PC-9 (cell line): Measurements from ENCODE around the gene AFG1L. TPM values are rescaled to one million over a fixed set of nuclear protein-coding genes. Genes with fewer than 3 reads are reported as not detected.
"Not testable (repeated sequence)": the region's sequence is repeated elsewhere in the genome, so short reads cannot be mapped to it uniquely, and the experiment has no call there.

Experiments
- Bru-seq: library from RNA; stranded (reverse); fragments of 400-500 nt; gene quantifications from one replicate; lab custom pipeline; 2021; lab: Mats Ljungman, UMichigan
- BruChase-seq, 2 experiments: library from RNA; stranded (reverse); fragments of 400-500 nt; gene quantifications; one replicate each; lab custom pipeline; 2021; lab: Mats Ljungman, UMichigan
- BruUV-seq: library from RNA; stranded (reverse); fragments of 400-500 nt; replicated peaks from 2 replicates; lab custom pipeline; 2021; lab: Mats Ljungman, UMichigan
- CTCF ChIA-PET: fragments of 300-600 bp; sonication (Branson Sonifier 250); formaldehyde crosslinking; loops from one replicate; lab custom pipeline; 2022; ENCODE audit warnings: antibody characterized with exemption; lab: Charles Lee
- POLR2A ChIA-PET: fragments of 300-600 bp; sonication (Branson Sonifier 250); formaldehyde crosslinking; loops from one replicate; lab custom pipeline; 2022; ENCODE audit warnings: antibody characterized with exemption; ENCODE audit not compliant: unreplicated experiment; lab: Charles Lee
- DNase-seq, 2 experiments: peaks; one replicate each; pipeline versions ENCODE4 v3.0.0 to v3.0.0-alpha.2; 2015 to 2022; ENCODE audit warnings: mixed read lengths in 1 of 2
- H2AFZ ChIP-seq: fragments of 200-600 bp; sonication (generic); 2 replicates; pipeline ENCODE4 v1.8.1; 2017; ENCODE audit warnings: antibody characterized with exemption
- H3F3A ChIP-seq: fragments of 200-600 bp; sonication (generic); 2 replicates; pipeline ENCODE4 v1.8.1; 2017; ENCODE audit warnings: antibody characterized with exemption, mild to moderate bottlenecking, low read depth; ENCODE audit not compliant: insufficient read depth
- H3K27ac ChIP-seq: fragments of 200-600 bp; sonication (generic); 2 replicates; pipeline ENCODE4 v1.6.1; 2016; ENCODE audit warnings: mixed run types
- H3K27me3 ChIP-seq: fragments of 200-600 bp; sonication (generic); 2 replicates; pipeline ENCODE4 v1.6.1; 2016; ENCODE audit warnings: low read depth, mixed run types; ENCODE audit not compliant: insufficient read depth
- H3K36me3 ChIP-seq: fragments of 200-600 bp; sonication (generic); 2 replicates; pipeline ENCODE4 v1.6.1; 2016; ENCODE audit warnings: low read depth, mixed run types
- H3K4me1 ChIP-seq: fragments of 200-600 bp; sonication (generic); replicated peaks from 2 replicates; pipeline ENCODE4 v1.6.1; 2016; ENCODE audit warnings: mixed run types; ENCODE audit not compliant: insufficient read depth
- H3K4me2 ChIP-seq: fragments of 200-600 bp; sonication (generic); 2 replicates; pipeline ENCODE4 v1.6.1; 2017; ENCODE audit warnings: mixed run types
- H3K4me3 ChIP-seq: fragments of 200-600 bp; sonication (generic); 2 replicates; pipeline ENCODE4 v1.6.1; 2016; ENCODE audit warnings: mixed run types
- H3K79me2 ChIP-seq: fragments of 200-600 bp; sonication (generic); 2 replicates; pipeline ENCODE4 v1.6.1; 2017; ENCODE audit warnings: low read depth, mixed run types
- H3K9me2 ChIP-seq: fragments of 200-600 bp; sonication (generic); 2 replicates; pipeline ENCODE4 v1.8.1; 2017; ENCODE audit warnings: mild to moderate bottlenecking; ENCODE audit not compliant: insufficient read depth
- H3K9me3 ChIP-seq: fragments of 200-600 bp; sonication (generic); 2 replicates; pipeline ENCODE4 v1.8.1; 2016; ENCODE audit warnings: low read depth; ENCODE audit not compliant: insufficient read depth
- H4K20me1 ChIP-seq: fragments of 200-600 bp; sonication (generic); 2 replicates; pipeline ENCODE4 v1.8.1; 2017; ENCODE audit not compliant: insufficient read depth
- EZH2 ChIP-seq: fragments of 200-600 bp; sonication (generic); IDR thresholded peaks from 2 replicates; pipeline ENCODE4 v1.8.0; 2017; ENCODE audit warnings: antibody characterized with exemption, low read depth
- intact Hi-C: fragments of 100-400 bp; cut with micrococcal nuclease; formaldehyde crosslinking; loops from one replicate; pipeline ENCODE4 v1.10.0; 2022; ENCODE audit not compliant: unreplicated experiment
- long read RNA-seq: library from polyadenylated mRNA; stranded (forward); transcript quantifications from one replicate; pipeline ENCODE4 v2.0.0, GENCODE V29; 2022
- total RNA-seq: library from RNA; stranded (reverse); gene quantifications from 2 replicates; pipeline ENCODE4 v1.2.3, GENCODE V29; 2021
- TF ChIP-seq, protein P1 (sequence below): fragments of 200-600 bp; sonication (generic); conservative IDR thresholded peaks from 2 replicates; pipeline ENCODE4 v1.6.1; 2017; ENCODE audit warnings: mixed run types, antibody characterized with exemption, mild to moderate bottlenecking, moderate library complexity

The AFG1L gene
- 8.9 and 13.4 TPM in 2 replicates for total RNA-seq
- Bru-seq, nascent RNA: percentile 61 among the genes with signal in this experiment
- percentile 56 among the genes with signal in this experiment for BruChase-seq, experiment 1, labeled RNA remaining after a 2-hour chase
- percentile 47 among the genes with signal in this experiment for BruChase-seq, experiment 2, labeled RNA remaining after a 6-hour chase
- long read RNA-seq, full-length matches to known transcripts: 2 of 5 reads
- long read RNA-seq, partial matches to known transcripts: 0 of 5 reads
- long read RNA-seq, other reads (novel, unspliced or antisense): 3 of 5 reads

DNA sequence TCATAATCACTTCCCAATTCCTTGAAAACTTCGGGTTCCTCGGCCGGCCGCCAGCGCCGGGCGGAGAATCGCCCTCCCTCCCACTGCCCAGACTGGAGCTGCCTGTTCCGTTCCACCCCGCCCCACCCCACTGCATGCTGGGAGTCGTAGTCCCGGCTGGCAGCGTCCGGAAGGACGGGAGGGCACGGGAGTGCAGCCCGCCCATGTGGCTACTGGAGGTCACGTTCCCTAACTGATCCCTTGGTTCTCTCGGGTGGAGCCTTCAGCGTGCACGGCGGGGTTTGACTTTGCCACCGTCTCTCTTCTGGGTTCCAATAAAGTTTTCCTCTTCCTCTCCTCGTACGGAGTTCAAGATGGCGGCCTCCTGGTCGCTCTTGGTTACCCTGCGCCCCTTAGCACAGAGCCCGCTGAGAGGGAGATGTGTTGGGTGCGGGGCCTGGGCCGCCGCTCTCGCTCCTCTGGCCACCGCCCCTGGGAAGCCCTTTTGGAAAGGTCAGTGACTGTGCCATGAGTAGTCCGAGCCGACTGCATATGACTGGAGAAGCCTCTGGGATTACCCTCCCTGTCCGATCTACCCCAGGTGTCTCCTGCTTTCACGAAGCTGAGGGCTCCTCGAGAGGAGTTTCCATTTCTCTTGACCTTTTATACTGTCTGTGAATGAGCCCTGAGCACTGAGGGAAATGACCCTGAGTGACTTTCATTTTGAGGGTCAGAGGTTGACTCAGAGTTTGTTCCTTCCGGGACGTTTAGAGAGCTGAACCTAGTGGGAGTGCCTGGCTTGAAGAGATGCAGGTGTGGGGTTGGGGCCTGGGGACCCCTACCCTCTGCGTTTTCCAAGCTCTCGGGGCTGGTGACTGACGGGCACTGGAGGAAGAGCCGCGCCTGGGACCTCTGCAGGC lies at the start of gene AFG1L:
Gene AFG1L (plus strand): TSS at position 328 of the 899 bp plus-strand sequence. CDS start 26 bp downstream, at position 354.
- Histone ChIP-seq H3K9me2 (no peaks in the 10 kb centered on the region), H2AFZ (peak within 1 kb of the TSS; percentile 92), H4K20me1 (no peaks in the 10 kb centered on the region), H3K9me3 (no peaks in the 10 kb centered on the region), H3K36me3 (no peaks in the 10 kb centered on the region), H3K4me2 (peak within 1 kb of the TSS; percentile 94), H3F3A (peaks cover 8% of the 10 kb centered on the region; the same call in 1 of the 2 replicates), H3K27ac (peak within 1 kb of the TSS; percentile 83), H3K4me3 (peak within 1 kb of the TSS; percentile 80), H3K27me3 (no peaks in the 10 kb centered on the region), H3K79me2 (peaks cover 22% of the 10 kb centered on the region), H3K4me1 (peaks cover 7% of the 10 kb centered on the region)
- no peak for TF ChIP-seq EZH2
- TF ChIP-seq, protein P1, sequence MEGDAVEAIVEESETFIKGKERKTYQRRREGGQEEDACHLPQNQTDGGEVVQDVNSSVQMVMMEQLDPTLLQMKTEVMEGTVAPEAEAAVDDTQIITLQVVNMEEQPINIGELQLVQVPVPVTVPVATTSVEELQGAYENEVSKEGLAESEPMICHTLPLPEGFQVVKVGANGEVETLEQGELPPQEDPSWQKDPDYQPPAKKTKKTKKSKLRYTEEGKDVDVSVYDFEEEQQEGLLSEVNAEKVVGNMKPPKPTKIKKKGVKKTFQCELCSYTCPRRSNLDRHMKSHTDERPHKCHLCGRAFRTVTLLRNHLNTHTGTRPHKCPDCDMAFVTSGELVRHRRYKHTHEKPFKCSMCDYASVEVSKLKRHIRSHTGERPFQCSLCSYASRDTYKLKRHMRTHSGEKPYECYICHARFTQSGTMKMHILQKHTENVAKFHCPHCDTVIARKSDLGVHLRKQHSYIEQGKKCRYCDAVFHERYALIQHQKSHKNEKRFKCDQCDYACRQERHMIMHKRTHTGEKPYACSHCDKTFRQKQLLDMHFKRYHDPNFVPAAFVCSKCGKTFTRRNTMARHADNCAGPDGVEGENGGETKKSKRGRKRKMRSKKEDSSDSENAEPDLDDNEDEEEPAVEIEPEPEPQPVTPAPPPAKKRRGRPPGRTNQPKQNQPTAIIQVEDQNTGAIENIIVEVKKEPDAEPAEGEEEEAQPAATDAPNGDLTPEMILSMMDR: no peak
- peak; percentile 84 to 93 for DNase-seq
- ChIA-PET POLR2A (interaction anchor here (0.6 to 1.0 kb wide), 3 partner anchors 30 to 1099 kb away, joined by 3 to 5 read pairs (median 3); partner anchors contain the start of gene SNX3), CTCF (no interaction called here)
- intact Hi-C loops: loop anchor here (1.0 kb wide), 1 partner anchor 34 kb away; the partner anchor contains the start of gene SNX3
- TSS peak; percentile 82 for BruUV-seq

DNA sequence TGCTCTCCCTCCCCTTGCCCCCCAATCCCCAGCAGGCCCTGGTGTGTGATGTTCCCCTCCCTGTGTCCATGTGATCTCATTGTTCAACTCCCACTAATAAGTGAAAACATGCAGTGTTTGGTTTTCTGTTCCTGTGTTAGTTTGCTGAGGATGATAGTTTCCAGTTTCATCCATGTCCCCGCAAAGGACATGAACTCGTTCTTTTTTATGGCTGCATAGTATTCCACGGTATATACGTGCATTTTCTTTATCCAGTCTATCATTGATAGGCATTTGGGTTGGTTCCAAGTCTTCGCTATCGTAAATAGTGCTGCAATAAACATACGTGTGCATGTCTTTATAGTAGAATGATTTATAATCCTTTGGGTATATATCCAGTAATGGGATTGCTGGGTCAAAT lies 49.8 kb upstream of the AFG1L start:
- H3K27me3 ChIP-seq, BruUV-seq, H3K4me1 ChIP-seq, H3K36me3 ChIP-seq, DNase-seq, H2AFZ ChIP-seq, H3K9me2 ChIP-seq, H3F3A ChIP-seq, POLR2A ChIA-PET, CTCF ChIA-PET, H3K27ac ChIP-seq, H4K20me1 ChIP-seq, H3K4me2 ChIP-seq, H3K4me3 ChIP-seq, intact Hi-C loops, H3K9me3 ChIP-seq: not testable (repeated sequence)
- peaks cover 45% of the 10 kb centered on the region for H3K79me2 ChIP-seq

DNA sequence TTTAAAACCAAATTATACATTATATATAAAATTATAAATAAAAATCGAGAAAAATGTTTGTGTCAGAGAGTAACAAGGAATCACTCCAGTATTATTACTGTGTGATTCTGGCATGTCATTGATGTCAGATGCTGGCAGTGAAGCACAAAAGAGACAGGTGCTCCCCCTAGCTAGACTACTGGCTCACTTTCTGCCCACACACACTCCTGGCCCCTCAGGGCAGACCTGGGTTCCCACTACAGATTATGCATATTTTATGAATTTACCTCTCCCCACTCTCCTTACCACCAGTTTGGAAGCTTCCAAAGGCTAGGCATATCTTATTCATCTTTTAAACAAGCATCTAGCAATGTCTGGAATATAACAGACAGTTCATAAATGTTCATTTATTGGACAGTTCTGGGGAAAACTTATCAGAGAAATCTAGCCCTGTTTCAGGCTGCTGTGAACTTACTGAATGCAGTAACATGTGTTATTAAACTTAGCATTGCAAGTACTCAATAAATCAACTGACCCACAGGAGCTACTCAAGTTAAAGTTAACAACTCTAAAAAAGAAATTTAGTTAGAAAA lies 46.8 kb upstream of the AFG1L start:
- POLR2A ChIA-PET: interaction anchor here (0.7 kb wide), 1 partner anchor 13 kb away, joined by 3 read pairs; no protein-coding TSS in a partner anchor
- no peak overlapping the region for H3K4me3 ChIP-seq
- H3K4me1 ChIP-seq: no peaks in the 10 kb centered on the region
- TF ChIP-seq, protein P1: no peak
- no peak for TF ChIP-seq EZH2
- no peak overlapping the region for H2AFZ ChIP-seq
- no peaks in the 10 kb centered on the region for H3K9me2 ChIP-seq
- BruUV-seq: no TSS peak
- H3K4me2 ChIP-seq: no peak overlapping the region
- H3K79me2 ChIP-seq: peaks cover 63% of the 10 kb centered on the region
- DNase-seq: no peak
- CTCF ChIA-PET: no interaction called here
- H3K9me3 ChIP-seq: no peaks in the 10 kb centered on the region
- H3K36me3 ChIP-seq: peaks cover 5% of the 10 kb centered on the region; the same call in 1 of the 2 replicates
- 0 out of 2 replicates have a peak, but pooled peaks cover 5% of the 10 kb centered on the region for H4K20me1 ChIP-seq
- H3K27me3 ChIP-seq: no peaks in the 10 kb centered on the region
- H3F3A ChIP-seq: no peaks in the 10 kb centered on the region; the same call in 1 of the 2 replicates
- intact Hi-C loops: no loop called here
- H3K27ac ChIP-seq: no peak overlapping the region
